Colonic mucosa (tissue), 4 donors: ENCODE results near the gene UPF1. TPM values are rescaled to one million over a fixed set of nuclear protein-coding genes. Genes with fewer than 3 reads are reported as not detected.
A peak's percentile ranks its signal among the peaks of the same experiment; 100 is the strongest.

Source experiments
- DNase-seq: peaks from one replicate; pipeline ENCODE4 v3.0.0-alpha.2; 2020
- H3K27ac ChIP-seq: fragments of 200-600 bp; one replicate; pipeline ENCODE4 v1.8.0; 2021
- H3K27me3 ChIP-seq: fragments of 200-600 bp; one replicate; pipeline ENCODE4 v1.8.0; 2021
- H3K36me3 ChIP-seq: fragments of 200-600 bp; one replicate; pipeline ENCODE4 v1.8.0; 2021
- H3K4me1 ChIP-seq: fragments of 200-600 bp; one replicate; pipeline ENCODE4 v1.8.0; 2021; ENCODE audit warnings: mild to moderate bottlenecking
- H3K4me3 ChIP-seq: fragments of 200-600 bp; one replicate; pipeline ENCODE4 v1.8.0; 2021
- H3K9ac ChIP-seq, 2 donors: one replicate each; pipeline ENCODE4 v1.7.0; 2013; ENCODE audit warnings: control low read depth in 2 of 2, low read depth in 2 of 2, low read length in 2 of 2
- H3K9me3 ChIP-seq: fragments of 200-600 bp; one replicate; pipeline ENCODE4 v1.8.0; 2021
- intact Hi-C: fragments of 100-400 bp; cut with DNase I; formaldehyde crosslinking; loops from one replicate; pipeline ENCODE4 v1.14.1; 2022
- total RNA-seq, 2 donors: library from RNA; stranded (reverse); fragmentation: NEBNext Ultra II Directional in 1 of 2; extraction: Animal tissue kit (Norgen Biotek cat#: 25700) in 1 of 2; gene quantifications; one replicate each; pipeline ENCODE4 v1.2.1, GENCODE V29; 2021
- TF ChIP-seq, protein P1 (sequence below): fragments of 200-600 bp; IDR thresholded peaks from one replicate; pipeline ENCODE4 v1.8.0; 2022; ENCODE audit warnings: antibody characterized with exemption, mild to moderate bottlenecking
- donor health status: healthy.
- donor health status: DM: no; HTN: no; CAD: no.
- donor health status: DM: no; HTN: no; CAD: no.

UPF1 gene
- total RNA-seq, 2 donors from 2014 or later: 77.5 to 113 TPM

DNA sequence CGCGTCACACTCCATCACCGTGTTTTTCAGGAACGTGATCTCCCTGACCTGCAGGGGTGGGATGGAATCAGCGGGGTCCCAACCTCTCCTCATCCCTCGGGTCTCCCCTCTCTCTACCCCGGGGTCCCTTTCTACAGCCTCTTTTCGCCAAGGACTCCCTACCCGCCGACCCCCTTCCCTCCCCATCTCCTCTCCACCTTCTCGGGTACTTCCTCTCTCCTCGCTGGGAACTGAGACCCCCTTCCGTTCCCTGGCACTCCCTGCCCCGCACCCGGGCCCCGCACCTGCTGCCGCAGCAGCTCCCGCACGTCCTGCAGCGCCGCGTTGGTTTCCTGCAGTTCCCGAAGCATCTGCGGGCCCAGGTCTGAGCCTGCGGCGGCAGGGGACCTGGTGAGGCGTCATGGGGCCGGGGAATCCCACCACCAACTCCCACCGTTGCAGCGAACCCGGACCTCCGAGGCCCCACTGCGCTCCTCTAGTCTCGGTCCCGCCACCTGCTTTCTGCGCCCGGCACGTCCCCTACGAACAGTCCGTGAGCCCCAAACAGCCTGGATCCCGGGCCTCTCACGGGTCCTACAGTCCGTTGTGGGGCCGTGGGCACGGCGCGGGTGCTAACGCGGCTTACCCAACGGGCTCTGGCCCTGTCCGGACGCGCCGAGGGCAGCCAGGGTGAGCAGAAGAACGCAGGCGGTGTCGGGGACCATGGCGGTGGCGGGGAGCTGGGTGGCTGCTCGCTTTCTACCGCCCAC, 41.0 kb upstream of the UPF1 start, which contains the start of gene COMP:
COMP (minus strand) TSS at position 740 of the 749 bp plus-strand sequence; CDS start at position 704, 36 bp downstream.
- DNase-seq: no peak
- Histone ChIP-seq H3K4me3 (no peak within 1 kb of the TSS), H3K36me3 (no peaks in the 10 kb centered on the region), H3K27me3 (peaks cover 70% of the 10 kb centered on the region), H3K4me1 (peaks cover 11% of the 10 kb centered on the region), H3K27ac (no peak within 1 kb of the TSS), H3K9me3 (no peaks in the 10 kb centered on the region), H3K9ac (peak within 1 kb of the TSS in 1 of 2 donors; percentile 43)
- intact Hi-C loops: no loop called here
- TF ChIP-seq, protein P1, sequence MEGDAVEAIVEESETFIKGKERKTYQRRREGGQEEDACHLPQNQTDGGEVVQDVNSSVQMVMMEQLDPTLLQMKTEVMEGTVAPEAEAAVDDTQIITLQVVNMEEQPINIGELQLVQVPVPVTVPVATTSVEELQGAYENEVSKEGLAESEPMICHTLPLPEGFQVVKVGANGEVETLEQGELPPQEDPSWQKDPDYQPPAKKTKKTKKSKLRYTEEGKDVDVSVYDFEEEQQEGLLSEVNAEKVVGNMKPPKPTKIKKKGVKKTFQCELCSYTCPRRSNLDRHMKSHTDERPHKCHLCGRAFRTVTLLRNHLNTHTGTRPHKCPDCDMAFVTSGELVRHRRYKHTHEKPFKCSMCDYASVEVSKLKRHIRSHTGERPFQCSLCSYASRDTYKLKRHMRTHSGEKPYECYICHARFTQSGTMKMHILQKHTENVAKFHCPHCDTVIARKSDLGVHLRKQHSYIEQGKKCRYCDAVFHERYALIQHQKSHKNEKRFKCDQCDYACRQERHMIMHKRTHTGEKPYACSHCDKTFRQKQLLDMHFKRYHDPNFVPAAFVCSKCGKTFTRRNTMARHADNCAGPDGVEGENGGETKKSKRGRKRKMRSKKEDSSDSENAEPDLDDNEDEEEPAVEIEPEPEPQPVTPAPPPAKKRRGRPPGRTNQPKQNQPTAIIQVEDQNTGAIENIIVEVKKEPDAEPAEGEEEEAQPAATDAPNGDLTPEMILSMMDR: no peak

DNA sequence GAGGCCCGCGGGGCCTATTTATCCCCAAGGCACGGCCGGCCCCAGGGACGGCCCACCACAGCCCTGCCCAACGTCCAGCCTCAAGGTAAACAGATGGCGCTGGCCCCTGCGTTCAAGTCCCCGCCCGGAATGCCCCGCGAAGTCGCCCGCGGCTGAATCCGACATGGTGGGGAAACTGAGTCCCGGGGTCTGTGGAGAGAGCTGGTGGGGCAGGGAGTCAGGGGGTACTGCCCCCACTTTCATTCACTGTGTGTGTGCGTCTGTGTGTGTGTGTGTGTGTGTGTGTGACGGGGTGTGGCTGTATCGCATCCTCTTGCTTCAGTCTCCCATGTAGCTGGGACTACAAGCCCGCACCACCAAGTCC, 40.5 kb upstream of the UPF1 start:
- Histone ChIP-seq H3K27ac (no peak overlapping the region), H3K4me3 (no peak overlapping the region), H3K9ac (no peak overlapping the region), H3K36me3 (no peaks in the 10 kb centered on the region), H3K4me1 (peaks cover 11% of the 10 kb centered on the region), H3K27me3 (peaks cover 70% of the 10 kb centered on the region), H3K9me3 (no peaks in the 10 kb centered on the region)
- no peak for DNase-seq
- intact Hi-C loops: no loop called here
- TF ChIP-seq, protein P1: no peak

DNA sequence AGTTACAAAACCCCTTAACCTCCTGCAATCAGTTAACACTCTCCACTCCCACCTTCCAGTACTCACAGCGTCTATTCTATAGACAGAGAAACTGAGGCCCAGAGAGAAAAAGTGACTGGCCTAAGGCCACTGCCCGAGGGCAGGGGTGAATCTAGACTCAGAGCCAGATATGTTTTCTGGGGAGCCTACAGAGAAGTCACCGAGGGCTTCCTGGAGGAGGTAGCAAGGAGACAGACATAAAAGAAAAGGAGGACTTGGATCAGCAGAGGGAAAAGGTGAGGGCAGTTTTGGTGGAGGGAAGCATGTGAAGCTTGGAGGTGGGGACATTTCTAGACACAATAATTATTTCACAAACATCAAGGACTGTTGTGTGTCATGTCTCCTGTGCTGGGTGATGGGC, 39.1 kb upstream of the UPF1 start:
- Histone ChIP-seq H3K27me3 (peaks cover 61% of the 10 kb centered on the region), H3K36me3 (no peaks in the 10 kb centered on the region), H3K27ac (no peak overlapping the region), H3K4me1 (peaks cover 11% of the 10 kb centered on the region), H3K9ac (no peak overlapping the region), H3K4me3 (no peak overlapping the region), H3K9me3 (no peaks in the 10 kb centered on the region)
- DNase-seq: no peak
- TF ChIP-seq, protein P1: no peak
- intact Hi-C loops: no loop called here

DNA sequence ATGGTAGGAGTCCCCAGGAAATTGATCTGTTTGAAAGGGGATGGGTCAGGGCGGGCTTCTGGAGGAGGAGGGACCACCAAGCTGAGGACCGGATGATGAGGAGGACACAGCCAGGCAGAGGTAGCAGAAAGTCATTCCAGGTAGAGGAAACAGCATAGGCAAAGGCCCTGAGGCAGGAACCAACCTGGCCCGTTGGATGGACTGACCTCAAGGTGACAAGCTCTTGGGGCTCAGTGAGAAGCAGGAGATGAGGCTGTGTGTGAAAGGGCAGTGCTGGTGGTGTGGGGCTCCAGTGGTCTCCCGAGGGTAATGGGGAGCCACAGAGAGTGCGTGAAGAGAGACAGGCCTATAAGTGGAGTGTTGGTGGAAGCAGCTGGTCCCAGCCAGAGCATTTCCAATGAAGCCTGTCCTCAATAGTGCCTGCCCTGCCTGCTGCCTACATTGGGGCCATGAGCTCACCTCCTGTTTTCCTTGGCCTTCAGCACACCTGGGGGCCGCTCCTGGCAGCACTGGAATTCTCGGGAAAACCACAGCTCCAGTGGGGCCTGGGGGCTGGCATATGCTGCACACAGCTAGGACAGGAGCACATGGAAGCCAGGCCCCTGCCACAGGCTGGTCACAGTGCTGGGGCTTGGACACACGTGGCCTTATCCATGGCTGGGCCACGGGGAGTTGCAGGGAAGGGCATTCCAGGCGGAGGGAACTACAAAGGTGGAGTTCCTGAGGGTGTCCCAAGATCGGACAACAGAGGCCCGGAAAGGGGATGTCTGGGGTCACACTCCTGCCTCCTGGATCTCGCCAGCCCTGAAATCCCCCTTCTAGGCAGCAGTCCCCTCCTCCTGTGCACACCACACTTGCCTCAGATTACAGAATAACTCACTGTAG, 38.4 kb upstream of the UPF1 start:
- H3K9me3 ChIP-seq: no peaks in the 10 kb centered on the region
- H3K9ac ChIP-seq: no peak overlapping the region
- no peak overlapping the region for H3K27ac ChIP-seq
- H3K4me1 ChIP-seq: peaks cover 7% of the 10 kb centered on the region
- intact Hi-C loops: no loop called here
- TF ChIP-seq, protein P1: no peak
- no peaks in the 10 kb centered on the region for H3K36me3 ChIP-seq
- H3K27me3 ChIP-seq: peaks cover 57% of the 10 kb centered on the region
- H3K4me3 ChIP-seq: no peak overlapping the region
- no peak for DNase-seq

DNA sequence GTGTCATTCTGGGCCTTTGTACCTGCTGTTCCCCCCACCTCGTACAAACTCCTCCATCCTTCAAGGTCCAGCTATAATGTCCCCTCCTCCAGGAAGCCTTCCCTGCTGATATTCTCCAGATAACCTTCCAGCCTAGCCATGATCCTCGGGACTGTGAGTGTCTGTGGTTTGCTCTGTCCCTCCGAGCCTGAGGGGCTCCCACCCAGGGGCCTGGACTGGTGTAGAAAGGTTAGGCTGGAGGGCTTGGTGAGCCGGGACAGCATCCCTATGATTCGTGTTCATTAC, 37.8 kb upstream of the UPF1 start:
- Histone ChIP-seq H3K4me1 (peaks cover 3% of the 10 kb centered on the region), H3K9ac (no peak overlapping the region), H3K27me3 (peaks cover 51% of the 10 kb centered on the region), H3K4me3 (no peak overlapping the region), H3K27ac (no peak overlapping the region), H3K9me3 (no peaks in the 10 kb centered on the region), H3K36me3 (no peaks in the 10 kb centered on the region)
- TF ChIP-seq, protein P1: no peak
- intact Hi-C loops: no loop called here
- no peak for DNase-seq
